Measurements from ENCODE around the gene HOOK2.
"Not testable (repeated sequence)": the region's sequence is repeated elsewhere in the genome, so short reads cannot be mapped to it uniquely, and the experiment has no call there.

HOOK2 gene, protein sequence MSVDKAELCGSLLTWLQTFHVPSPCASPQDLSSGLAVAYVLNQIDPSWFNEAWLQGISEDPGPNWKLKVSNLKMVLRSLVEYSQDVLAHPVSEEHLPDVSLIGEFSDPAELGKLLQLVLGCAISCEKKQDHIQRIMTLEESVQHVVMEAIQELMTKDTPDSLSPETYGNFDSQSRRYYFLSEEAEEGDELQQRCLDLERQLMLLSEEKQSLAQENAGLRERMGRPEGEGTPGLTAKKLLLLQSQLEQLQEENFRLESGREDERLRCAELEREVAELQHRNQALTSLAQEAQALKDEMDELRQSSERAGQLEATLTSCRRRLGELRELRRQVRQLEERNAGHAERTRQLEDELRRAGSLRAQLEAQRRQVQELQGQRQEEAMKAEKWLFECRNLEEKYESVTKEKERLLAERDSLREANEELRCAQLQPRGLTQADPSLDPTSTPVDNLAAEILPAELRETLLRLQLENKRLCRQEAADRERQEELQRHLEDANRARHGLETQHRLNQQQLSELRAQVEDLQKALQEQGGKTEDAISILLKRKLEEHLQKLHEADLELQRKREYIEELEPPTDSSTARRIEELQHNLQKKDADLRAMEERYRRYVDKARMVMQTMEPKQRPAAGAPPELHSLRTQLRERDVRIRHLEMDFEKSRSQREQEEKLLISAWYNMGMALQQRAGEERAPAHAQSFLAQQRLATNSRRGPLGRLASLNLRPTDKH

DNA sequence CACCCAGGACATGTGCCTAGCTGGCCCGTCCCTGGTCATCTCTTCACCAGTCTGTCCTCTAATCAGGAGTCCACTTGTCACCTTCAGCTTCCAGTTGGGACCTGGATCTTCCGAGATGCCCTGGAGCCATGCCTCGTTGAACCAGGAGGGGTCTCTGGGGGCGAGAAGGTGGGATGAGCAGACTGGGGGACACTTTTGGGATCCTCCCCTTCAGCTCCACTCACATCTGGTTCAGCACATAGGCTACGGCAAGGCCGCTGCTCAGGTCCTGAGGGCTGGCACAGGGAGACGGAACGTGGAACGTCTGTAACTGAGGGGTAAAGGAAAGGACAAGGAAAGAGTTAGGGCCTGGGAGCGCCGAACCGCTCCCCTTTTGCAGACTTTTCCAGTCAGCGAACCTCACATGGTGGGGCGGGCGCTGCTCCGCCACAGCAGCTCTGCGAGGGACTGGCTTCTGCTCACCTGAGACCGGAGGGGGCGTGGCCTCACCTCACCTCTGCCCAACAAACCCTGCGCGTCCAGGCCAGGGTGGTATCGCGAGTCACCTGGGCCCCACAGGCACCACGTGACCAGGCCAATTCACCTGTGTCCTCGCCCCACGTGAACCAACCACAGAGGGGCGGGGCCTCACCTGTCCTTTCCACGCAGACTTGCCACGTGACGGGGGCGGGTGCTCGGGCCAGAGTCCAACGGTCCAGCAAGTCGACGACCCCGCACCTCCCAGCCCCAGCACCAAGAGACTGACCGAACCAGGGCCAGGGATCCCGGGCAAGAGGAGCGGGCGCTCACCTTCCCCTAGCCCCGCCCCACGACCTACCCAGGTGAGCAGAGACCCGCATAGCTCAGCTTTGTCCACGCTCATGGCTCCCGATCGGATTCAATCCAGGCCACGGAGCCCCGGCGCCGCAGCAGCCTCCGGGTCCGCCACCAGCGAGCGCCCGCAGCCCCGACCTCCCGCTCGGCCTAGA, at the start of gene HOOK2:
Gene HOOK2 (minus strand): TSS at position 965 of the 968 bp plus-strand sequence. CDS start 103 bp downstream, at position 862.
- DNase-seq: no peak

DNA sequence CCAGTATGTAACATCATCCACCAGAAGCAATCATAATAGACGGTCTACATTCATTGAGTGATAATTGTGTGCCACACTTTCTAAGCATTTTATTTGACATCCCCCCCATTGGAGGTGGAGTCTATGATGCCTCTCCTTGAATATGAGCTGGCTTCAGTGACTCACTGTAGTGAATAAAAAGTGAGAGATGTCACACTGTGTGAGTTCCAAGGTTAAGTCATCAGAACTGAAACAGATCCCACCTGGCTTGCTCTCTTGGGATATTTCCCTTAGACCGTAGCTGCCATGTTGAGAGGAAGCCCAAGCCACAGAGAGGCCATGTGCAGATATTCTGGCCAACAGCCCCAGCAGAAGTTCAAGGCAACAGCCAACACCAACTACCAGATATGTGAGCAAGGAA, 46.4 kb upstream of the HOOK2 start:
- no peak for DNase-seq

DNA sequence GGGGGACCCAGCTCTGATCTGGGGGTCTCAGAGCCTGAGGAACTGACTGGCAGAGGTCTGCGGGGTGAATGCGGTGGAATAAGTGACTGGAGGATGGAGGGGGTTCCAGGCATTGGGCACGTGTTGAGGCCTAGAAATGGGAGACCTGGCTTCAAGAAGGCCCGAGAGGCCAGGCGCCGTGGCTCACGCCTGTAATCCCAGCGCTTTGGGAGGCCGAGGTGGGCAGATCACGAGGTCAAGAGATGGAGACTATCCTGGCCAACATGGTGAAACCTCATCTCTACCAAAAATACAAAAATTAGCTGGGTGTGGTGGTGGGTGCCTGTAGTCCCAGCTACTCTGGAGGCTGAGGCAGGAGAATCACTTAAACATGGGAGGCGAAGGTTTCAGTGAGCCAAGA, 42.5 kb upstream of the HOOK2 start:
- not testable (repeated sequence) for DNase-seq

DNA sequence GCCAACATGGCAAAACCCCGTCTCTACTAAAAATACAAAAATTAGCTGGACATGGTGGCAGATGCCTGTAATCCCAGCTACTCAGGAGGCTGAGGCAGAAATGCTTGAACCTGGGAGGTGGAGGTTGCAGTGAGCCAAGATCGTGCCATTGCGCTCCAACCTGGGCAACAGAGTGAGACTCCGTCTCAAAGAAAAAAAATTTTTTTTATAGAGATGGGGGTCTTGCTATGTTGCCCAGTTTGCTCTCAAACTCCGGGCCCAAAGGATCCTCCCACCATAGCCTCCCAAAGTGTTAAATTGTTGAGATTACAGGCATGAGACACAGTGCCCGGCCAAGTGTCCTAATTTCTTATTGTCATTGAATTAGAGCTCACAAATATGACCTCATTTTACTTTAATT, 41.8 kb upstream of the HOOK2 start:
- not testable (repeated sequence) for DNase-seq

DNA sequence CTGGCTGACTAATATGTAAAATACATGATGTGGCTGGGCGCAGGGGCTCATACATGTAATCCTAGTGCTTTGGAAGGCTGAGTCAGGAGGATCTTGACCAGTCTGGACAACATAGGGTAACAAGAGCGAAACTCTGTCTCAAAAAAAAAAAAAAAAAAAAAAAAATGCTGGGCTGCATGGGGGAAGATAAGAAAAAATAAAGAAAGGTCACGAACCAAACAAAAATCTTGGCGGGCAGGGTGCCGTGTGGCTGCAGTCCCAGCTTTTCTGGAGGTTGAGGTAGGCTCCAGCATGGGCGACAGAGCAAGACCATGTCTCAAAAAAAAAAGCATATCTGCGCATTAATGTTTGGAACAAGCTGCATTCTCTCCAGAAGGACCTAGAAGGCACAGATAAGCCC, 39.7 kb upstream of the HOOK2 start:
- no peak for DNase-seq

DNA sequence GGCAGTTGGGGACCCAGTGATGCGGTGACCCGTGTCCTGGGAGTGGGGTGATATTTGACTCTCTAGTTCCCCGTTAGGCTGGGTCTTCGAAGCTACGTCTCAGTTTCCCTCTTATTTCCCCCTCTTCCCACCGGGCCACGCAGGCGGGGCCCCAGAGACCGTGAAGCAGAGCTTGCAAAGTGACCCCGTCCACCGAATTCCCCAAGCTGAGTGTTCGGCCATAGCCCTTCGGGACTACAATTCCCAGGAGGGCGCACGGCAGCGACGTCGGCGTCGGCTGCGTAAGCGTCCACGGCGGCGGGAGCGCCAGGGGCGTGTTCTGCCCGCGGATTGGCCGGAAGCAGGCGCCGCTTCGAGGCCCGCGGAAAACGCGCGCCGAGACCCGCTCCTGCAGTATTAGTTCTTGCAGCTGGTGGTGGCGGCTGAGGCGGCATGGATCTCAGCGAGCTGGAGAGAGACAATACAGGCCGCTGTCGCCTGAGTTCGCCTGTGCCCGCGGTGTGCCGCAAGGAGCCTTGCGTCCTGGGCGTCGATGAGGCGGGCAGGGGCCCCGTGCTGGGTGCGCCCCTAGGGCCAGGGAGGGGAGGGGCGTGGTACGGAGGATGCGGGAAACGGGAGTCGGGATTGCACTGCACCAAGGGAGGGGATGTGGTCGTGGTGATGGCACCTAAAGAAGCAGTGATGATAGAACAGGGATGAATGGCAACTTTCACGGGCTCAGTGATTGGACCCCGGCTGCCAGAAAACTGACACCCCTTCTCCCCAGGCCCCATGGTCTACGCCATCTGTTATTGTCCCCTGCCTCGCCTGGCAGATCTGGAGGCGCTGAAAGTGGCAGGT, 31.1 kb upstream of the HOOK2 start, which contains the start of gene RNASEH2A:
Gene RNASEH2A (plus strand): TSS at position 343 of the 840 bp plus-strand sequence. CDS start 90 bp downstream, at position 433.
- no peak for DNase-seq

DNA sequence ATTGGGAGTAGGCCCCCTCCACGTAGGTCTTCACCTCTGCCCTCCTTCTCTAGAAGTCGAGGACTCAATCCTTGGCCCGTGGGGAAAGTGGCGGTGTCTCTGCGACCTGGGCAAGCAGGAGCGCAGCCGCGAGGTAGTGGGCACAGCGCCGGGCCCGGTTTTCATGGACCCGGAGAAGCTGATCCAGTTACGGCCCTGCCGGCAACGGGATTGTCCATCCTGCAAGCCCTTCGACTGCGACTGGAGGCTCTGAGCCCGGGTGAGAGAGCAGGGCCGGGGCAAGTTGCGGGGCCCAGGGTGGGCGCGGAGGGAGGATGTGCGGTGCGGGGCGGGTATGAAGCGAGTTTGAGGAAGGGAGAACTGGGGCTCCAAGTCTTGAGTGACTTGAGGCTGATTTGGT, 28.7 kb upstream of the HOOK2 start:
- no peak for DNase-seq

DNA sequence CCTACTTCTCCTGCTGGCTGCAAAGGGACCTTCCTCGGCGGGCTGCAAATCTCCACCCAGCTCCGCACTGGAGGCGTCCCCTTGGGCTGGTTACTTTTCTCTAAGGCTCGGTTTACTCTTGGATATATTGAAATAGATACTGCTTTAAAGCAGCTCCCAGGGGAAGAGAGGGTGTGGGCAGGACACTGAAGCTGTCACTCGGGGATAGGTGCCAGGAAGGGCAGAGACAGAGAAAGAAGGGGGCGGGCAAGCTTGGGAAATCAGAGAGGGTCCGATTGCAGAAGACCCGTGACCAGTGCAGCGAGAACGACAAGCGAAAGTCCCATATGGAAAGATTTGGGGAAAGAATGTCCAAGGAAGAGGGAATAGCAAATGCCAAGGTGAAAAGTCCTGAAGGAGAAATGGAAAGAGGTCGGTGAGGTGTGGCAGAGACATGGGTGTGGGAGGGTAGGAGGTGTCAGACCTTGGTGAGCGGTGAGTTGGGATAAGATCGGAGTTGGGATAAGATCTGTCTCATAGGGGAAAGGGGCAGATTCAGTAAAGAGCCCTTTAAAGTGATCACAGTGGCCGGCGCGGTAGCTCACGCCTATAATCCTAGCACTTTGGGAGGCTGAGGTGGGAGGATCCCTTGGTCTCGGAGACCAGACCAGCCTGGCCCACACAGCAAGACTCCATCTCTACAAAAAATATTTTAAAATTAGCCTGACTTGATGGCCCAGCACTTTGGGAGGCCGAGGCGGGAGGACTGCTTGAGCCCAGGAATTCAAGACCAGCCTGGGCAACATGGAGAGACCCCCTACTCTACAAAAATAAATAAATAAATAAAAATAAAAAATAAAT, 27.1 kb upstream of the HOOK2 start:
- DNase-seq: no peak

DNA sequence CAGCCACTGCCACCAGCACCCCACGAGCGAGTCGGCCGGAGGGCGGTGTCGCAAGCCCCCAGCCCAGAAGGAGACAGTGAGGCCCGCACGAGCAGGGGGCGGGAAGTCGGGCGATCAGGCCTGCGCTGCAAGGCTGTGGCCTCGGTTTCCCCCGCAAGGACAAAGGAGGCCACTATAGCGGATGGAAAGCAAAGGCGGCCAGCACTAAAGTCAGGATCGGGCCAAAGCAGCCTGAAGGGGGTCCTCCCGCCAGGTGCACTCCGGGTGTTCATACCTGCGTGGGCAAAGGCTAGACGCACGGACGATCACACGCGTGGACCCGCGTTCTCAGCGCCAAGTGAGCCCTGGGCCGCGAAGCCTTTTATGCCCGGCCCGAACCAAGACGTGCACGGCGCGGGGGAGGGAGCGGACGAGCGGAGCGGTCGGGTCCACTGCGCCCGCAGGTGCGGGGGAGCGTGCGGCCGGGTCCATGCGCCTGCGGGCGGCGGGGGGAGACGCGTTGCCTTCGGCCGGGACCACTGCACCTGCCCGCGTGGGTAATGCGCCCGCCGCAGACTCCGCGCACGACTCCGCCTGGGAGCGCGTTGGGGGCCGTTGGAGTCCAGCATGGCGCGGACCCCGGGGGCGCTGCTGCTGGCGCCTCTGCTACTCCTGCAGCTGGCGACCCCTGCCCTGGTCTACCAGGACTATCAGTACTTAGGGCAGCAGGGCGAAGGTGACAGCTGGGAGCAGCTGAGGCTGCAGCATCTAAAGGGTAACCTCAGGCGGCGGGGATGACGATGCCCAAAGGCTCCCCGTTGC, 26.3 kb upstream of the HOOK2 start, which contains the start of the genes PRDX2 and THSD8:
Gene PRDX2 (minus strand): TSS at position 335 of the 801 bp plus-strand sequence. CDS start 539 bp downstream, outside the sequence.
Gene THSD8 (plus strand): TSS at position 604 of the 801 bp plus-strand sequence. CDS start 3 bp downstream, at position 607.
- no peak for DNase-seq

DNA sequence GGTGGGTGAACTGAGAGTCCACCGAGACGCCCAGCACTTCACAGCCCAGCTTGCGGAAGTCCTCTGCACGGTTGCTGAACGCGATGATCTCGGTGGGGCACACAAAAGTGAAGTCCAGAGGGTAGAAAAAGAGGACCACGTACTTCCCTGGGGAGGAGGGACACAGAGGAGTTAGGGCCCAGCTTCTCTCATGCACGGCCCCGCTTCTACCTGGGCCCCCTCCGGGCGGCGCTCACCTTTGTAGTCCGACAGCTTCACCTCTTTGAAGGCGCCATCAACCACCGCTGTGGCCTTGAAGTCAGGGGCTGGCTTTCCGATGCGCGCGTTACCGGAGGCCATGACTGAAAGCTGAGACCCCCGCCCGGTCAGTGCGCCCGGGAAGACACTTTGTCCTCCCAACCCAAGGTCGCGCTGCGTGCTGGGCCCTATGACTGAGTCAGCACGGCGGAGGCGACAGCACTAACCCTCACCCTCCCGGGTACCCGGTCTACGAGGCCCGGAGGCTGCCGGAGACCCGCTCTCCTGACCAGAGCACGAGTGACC, 25.6 kb upstream of the HOOK2 start:
- DNase-seq: no peak

DNA sequence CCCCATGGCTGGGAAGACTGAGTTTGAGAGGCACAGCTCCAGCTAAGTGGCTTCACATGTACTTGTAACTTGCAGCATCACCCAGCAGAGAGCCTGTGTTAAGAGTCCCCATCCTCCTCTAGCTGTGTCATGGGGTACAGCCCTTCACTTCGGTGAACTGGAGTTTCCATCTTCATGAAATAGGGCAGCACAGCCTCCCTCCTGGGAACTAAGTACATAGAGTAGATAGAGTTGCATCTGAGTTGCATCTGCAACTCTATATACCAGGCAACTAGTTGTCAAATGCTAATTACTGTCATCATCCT, 25.1 kb upstream of the HOOK2 start:
- no peak for DNase-seq

DNA sequence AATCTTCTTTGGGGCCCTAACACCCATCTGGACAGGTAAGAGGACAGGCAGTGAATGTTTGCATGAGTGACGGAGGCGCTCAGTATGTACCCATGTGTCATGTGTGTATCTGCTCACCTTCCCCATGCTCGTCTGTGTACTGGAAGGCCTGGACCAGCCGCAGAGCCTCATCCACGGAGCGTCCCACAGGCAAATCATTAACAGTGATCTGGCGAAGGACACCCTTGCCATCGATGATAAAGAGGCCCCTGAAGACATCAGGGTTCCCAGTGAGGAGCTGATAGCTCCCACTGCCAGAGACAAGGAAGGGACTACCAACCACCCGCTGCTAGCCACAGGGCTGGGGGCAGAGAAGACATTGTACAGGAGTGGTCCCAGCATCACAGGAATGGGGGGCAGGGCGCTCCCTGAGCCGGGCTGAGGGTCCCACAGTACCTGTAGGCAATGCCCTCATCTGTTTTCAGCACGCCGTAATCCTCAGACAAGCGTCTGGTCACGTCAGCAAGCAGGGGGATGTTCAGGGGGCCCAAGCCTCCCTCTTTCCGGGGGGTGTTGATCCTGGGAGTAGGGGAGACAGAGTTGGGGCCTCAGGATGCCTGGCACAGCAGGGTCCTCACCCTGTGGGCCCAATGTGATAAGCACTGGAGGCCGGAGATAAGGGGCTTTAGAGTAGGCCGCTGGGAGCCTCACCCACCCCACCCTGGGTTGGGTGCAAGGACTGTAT, 24.6 kb upstream of the HOOK2 start:
- no peak for DNase-seq

DNA sequence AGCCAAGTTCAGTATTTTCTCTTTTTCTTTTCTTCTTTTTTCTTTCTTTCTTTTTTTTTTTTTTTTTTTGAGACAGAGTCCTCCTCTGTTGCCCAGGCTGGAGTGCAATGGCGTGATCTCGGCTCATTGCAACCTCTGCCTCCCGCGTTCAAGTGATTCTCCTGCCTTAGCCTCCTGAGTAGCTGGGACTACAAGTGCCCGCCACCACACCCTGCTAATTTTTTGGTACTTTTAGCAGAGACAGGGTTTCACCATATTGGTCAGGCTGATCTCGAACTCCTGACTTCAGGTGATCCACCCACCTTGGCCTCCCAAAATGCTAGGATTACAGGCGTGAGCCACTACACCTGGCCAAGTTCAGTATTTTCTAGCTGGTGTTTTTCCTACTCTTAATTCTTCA, 22.3 kb upstream of the HOOK2 start:
- not testable (repeated sequence) for DNase-seq

DNA sequence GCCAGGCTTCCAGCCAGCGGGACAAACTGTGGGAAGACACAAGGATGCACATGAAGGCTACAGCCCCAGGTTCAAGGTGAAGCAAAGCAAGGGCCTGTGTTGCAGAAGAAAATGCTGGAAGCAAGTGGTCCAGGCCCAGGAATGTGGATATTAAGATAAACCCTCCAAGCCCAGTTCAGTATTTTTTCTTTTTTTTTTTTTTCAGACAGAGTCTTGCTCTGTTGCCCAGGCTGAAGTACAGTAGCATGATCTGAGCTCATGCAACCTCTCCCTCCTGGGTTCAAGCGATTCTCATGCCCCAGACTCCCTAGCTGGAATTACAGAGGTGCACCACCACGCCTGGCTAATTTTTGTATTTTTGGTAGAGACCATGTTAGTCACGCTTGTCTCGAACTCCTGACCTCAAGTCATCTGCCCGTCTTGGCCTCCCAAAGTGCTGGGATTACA, 21.8 kb upstream of the HOOK2 start:
- no peak for DNase-seq

DNA sequence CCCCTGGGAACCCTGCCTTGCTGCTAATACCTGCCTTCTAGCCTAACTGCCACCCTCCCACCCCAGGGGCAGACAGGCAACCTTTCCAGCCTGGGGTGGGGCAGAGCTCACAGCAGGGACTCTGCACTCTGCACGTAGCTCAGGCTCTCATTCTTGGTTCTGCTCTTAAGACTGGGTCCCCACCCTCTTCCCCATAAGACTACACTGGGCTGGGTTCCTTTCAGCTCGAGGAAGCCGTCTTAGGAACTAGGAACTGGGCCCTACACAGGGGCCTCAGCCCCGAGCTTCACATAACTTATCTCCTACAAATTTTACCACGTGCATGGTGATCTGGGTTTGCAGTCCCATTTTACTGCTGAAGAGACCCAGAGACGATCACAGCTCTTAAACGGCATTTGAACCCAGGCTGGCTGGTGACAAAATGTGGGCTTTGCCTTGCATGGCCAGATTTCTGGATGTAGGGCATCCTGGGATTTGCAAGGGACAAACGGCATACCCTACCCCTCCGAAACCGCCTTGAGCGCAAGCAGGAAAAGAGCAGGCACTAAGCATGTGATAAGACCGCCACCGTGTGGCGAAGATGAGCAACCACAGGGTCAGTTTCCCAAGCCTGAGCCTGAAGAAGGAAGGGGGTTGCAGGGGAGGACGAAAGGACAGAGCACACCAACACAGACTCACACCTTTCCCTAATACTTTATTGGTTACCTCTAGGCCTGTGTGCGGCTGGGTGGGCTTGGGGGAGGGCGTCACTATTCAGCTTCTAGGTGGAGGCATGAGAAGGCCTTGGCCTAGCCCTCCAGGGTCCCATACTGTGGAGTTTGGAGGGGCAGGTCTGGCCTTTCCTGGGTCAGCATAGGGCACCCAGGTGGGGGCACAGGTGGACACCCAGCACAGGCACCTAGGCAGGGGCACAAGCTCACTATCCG, 21.1 kb upstream of the HOOK2 start:
- DNase-seq: no peak

DNA sequence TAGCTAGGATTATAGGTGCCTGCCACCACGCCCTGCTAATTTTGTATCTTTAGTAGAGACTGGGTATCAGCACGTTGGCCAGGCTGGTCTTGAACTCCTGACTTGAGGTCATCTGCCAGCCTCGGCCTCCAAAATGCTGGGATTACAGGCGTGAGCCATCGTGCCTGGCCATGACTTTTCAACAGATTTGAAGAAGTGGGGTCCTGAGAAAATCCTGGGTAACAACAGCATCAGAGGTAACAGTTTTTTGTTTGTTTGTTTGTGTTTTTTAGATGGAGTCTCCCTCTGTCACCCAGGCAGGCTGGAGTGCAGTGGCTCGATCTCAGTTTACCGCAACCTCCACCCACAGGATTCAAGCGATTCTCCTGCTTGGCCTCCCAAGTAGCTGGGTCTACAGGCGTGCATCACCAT, 19.6 kb upstream of the HOOK2 start:
- DNase-seq: no peak

DNA sequence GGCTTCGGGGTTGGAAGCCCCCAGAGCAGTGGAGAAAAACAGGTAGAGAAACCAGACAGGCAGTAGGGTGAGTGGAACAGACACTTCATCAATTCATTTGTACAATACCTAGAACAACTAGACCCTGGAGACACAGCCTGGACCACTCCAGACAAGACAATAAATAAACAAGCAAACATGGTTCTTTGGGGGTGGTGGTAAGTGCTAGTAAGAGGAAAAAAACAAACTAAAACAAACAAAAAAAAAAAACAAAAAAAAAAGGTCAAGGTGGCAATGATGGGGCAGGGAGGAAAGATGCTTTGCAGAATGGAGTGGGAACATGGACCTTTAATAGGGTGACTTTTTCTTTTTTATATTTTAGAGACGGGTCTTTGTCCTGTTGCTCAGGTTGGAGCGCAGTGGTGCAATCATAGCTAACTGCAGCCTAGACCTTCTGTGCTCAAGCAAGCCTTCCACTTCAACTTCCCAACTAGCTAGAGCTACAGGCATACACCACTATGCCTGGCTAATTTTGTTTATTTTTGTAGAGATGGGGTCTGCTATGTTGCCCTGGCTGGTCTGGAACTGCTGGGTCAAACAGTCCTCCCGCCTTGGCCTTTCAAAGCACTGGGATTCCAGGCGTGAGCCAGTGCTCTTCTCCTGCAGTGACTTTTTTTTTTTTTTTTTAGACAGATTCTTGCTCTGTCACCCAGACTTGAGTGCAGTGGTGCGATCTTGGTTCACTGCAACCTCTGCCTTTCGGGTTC, 19.0 kb upstream of the HOOK2 start:
- DNase-seq: no peak
